Measurements from ENCODE around the gene NFIA. TPM values are rescaled to one million over a fixed set of nuclear protein-coding genes. Genes with fewer than 3 reads are reported as not detected.

NFIA gene
- total RNA-seq, 6 donors from 2014 or later = 33.5 to 94.3 (median 44.9) TPM

DNA sequence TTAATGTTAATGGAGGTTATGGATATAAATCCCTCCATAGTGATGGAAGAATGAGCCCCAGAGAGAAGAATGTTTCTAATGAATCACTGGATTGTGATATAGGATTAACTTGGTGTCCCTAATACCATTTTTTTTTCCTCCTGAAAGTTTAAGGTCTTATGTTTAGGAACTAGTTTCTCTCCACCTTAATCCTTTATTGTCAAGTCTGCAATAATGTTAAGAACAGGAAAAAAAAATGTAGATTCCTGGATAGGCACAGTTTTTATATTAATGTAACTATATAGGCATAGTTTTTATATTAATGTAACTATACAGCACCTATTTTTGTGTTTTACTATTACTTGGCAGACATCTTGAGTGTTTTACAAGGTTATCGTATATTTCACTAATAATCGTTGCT lies 34.9 kb downstream of the NFIA start:
- H3K27me3 ChIP-seq = no peaks in the 10 kb centered on the region
- ATAC-seq (ENCODE audit: low FRiP score in 2 of 2) = no peak
- no peak overlapping the region for H3K27ac ChIP-seq
- TF ChIP-seq POLR2A (IDR thresholded peaks at IDR 0.05) = no peak
- TF ChIP-seq, protein P1, sequence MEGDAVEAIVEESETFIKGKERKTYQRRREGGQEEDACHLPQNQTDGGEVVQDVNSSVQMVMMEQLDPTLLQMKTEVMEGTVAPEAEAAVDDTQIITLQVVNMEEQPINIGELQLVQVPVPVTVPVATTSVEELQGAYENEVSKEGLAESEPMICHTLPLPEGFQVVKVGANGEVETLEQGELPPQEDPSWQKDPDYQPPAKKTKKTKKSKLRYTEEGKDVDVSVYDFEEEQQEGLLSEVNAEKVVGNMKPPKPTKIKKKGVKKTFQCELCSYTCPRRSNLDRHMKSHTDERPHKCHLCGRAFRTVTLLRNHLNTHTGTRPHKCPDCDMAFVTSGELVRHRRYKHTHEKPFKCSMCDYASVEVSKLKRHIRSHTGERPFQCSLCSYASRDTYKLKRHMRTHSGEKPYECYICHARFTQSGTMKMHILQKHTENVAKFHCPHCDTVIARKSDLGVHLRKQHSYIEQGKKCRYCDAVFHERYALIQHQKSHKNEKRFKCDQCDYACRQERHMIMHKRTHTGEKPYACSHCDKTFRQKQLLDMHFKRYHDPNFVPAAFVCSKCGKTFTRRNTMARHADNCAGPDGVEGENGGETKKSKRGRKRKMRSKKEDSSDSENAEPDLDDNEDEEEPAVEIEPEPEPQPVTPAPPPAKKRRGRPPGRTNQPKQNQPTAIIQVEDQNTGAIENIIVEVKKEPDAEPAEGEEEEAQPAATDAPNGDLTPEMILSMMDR (IDR thresholded peaks at IDR 0.05) = no peak
- no peak for TF ChIP-seq POLR2AphosphoS5 (IDR thresholded peaks at IDR 0.05)
- no peak for TF ChIP-seq EP300 (IDR thresholded peaks at IDR 0.05)
- no peak for DNase-seq
- H3K9me3 ChIP-seq = no peaks in the 10 kb centered on the region
- 99 to 100% methylated on average over 2 of the region's 2 CpGs for WGBS, 2 donors
- no peak overlapping the region for H3K4me3 ChIP-seq
- peaks cover 31 to 40% (median 35%) of the 10 kb centered on the region in 4 donors for H3K4me1 ChIP-seq
- no peaks in the 10 kb centered on the region for H3K36me3 ChIP-seq

DNA sequence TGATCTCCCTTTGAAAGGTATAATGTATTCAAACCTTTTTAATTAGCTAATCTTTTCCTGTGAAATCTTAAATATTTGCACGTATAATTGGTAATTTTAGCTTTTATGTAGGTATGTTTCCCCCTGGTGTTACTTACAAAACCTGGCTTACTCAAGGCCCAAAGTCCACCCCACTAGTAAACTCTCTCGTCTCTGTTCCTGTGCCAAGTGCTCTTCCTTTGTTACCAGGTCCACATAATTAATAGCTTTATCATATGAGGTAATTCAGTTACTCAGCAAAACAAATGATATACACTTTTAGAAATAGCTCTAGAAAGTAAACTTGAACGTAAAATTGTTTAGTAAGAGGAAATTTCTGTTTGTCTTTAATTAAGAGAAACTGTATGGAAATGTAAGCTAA lies 36.7 kb downstream of the NFIA start:
- no peaks in the 10 kb centered on the region for H3K36me3 ChIP-seq
- ATAC-seq (ENCODE audit: low FRiP score in 2 of 2) (no peak), DNase-seq (no peak)
- TF ChIP-seq EP300 (IDR thresholded peaks at IDR 0.05) = no peak
- TF ChIP-seq, protein P1 (IDR thresholded peaks at IDR 0.05) = no peak
- no peak for TF ChIP-seq POLR2AphosphoS5 (IDR thresholded peaks at IDR 0.05)
- no peak for TF ChIP-seq POLR2A (IDR thresholded peaks at IDR 0.05)
- H3K27ac ChIP-seq = no peak overlapping the region
- H3K4me1 ChIP-seq = peaks cover 31 to 45% (median 39%) of the 10 kb centered on the region in 4 donors
- no peaks in the 10 kb centered on the region for H3K27me3 ChIP-seq
- no peak overlapping the region for H3K4me3 ChIP-seq
- WGBS, 2 donors = 60 to 64% methylated on average over 3 of the region's 3 CpGs
- H3K9me3 ChIP-seq = no peaks in the 10 kb centered on the region

DNA sequence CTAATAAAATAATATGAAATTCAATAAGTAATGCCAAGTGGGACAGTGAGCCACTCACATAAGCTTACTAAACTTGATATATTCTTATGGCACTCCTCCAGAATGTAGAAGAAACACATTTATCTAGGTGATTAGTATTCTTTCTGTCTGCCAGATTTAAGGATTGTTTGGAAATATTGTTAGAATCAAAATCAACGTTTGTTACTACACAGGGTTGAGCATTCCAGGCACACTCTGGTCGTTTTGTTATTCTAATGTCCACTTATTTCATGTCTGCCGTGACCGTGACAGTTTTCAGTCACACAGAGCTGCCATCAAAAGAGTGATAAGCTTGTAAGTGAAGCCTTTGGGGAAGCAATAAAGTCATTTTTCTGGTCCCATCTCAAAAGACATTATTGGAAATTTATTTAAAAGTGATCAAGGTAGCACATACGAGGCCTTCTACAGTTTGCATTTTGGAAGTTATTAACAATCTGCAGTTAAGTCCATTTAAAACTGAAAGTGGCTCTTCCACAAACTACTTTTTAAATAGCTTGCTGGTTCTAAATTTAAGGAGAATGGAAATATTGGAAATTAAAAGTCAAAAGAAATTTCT lies 38.0 kb downstream of the NFIA start:
- 47 to 50% methylated on average over 5 of the region's 5 CpGs for WGBS, 2 donors
- Histone ChIP-seq H3K4me1 (peaks cover 31 to 51% (median 37%) of the 10 kb centered on the region in 4 donors), H3K27ac (peak overlapping the region in 3 of 4 donors; percentile 3 to 31 (median 31)), H3K36me3 (no peaks in the 10 kb centered on the region), H3K27me3 (no peaks in the 10 kb centered on the region), H3K4me3 (peak overlapping the region in 2 of 4 donors; percentile 7 to 17), H3K9me3 (no peaks in the 10 kb centered on the region)
- ATAC-seq (ENCODE audit: low FRiP score in 2 of 2) = no peak
- no peak for TF ChIP-seq EP300 (IDR thresholded peaks at IDR 0.05)
- TF ChIP-seq POLR2A (IDR thresholded peaks at IDR 0.05) = no peak
- TF ChIP-seq POLR2AphosphoS5 (IDR thresholded peaks at IDR 0.05) = no peak
- TF ChIP-seq, protein P1 (IDR thresholded peaks at IDR 0.05) = no peak
- no peak for DNase-seq

DNA sequence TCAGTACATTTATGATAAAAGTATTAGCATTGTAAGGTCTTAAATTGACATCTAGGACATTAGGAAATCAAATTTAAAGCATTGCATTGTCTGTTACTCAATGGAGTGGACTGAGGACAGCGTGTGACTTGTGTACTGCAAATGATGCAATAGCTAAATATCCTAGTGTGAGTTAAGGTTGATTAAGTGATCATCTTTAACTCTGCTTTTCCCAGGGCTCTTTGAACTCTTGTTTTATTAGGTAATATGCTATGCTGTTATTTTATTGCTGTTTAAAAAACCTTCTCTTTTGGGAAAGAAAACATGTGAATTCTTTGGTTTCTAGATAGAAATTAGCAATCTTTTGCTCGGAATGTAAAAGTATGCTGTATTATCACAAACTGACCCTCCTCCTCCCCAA lies 38.6 kb downstream of the NFIA start:
- no peaks in the 10 kb centered on the region for H3K9me3 ChIP-seq
- ATAC-seq (ENCODE audit: low FRiP score in 2 of 2) = peak in 1 of 2 donors; percentile 86
- no peaks in the 10 kb centered on the region for H3K27me3 ChIP-seq

DNA sequence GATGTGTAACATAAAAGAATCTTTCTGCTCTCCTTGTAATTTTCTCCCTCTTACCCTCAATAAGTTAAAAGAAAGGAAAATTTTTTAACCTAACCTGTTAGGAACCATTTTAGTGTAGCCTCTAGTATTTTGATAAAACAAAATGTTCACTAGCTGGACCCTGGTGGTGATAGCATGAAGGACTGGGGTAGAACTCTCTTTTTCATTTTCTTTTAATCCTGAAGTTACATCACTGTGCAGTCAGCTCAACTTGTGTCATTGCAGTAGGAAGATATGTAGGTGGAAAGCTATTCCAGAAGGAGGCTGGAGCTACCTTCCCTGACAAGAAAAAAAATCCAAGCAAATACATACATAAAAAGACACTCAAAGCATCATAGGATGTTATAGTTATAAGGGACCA lies 39.3 kb downstream of the NFIA start:
- no peaks in the 10 kb centered on the region for H3K9me3 ChIP-seq
- H3K4me1 ChIP-seq = peaks cover 26 to 47% (median 31%) of the 10 kb centered on the region in 4 donors
- H3K27me3 ChIP-seq = no peaks in the 10 kb centered on the region
- H3K27ac ChIP-seq = no peak overlapping the region
- no peaks in the 10 kb centered on the region for H3K36me3 ChIP-seq
- DNase-seq = no peak
- peak in 1 of 2 donors; percentile 30 for ATAC-seq (ENCODE audit: low FRiP score in 2 of 2)
- TF ChIP-seq, protein P1 (IDR thresholded peaks at IDR 0.05) = no peak
- TF ChIP-seq POLR2A (IDR thresholded peaks at IDR 0.05) (no peak), POLR2AphosphoS5 (IDR thresholded peaks at IDR 0.05) (no peak), EP300 (IDR thresholded peaks at IDR 0.05) (no peak)
- no peak overlapping the region for H3K4me3 ChIP-seq

More for the DNA sequence above, 38.6 kb downstream of the NFIA start:
- Histone ChIP-seq H3K36me3 (no peaks in the 10 kb centered on the region), H3K27ac (peak overlapping the region in 2 of 4 donors; percentile 3 to 31), H3K4me3 (peak overlapping the region in 2 of 4 donors; percentile 7 to 17), H3K4me1 (peaks cover 31 to 51% (median 36%) of the 10 kb centered on the region in 4 donors)
- peak in 1 of 2 donors; percentile 56 for TF ChIP-seq POLR2AphosphoS5 (IDR thresholded peaks at IDR 0.05)
- TF ChIP-seq EP300 (IDR thresholded peaks at IDR 0.05) = peak in 2 of 4 donors; percentile 80 to 90
- TF ChIP-seq POLR2A (IDR thresholded peaks at IDR 0.05) = no peak
- 49 to 51% methylated on average over 2 of the region's 2 CpGs for WGBS, 2 donors
- no peak for DNase-seq

All from upper lobe of left lung (tissue), 6 donors.